Naive thymus-derived CD8-positive, alpha-beta T cell (primary cell): ENCODE data around the gene RGS14. TPM values are rescaled to one million over a fixed set of nuclear protein-coding genes. Genes with fewer than 3 reads are reported as not detected.

Experiments used
- ATAC-seq, 2 donors: fragments of 150-1000 bp; cut with Tn5 transposase in 1 of 2; sonication (Bioruptor Pico), chemical (Tn5 transposase) in 1 of 2; 1 replicate in 1 of 2; 2 replicates in 1 of 2; pipeline ENCODE4 v1.10.0; 2021; ENCODE audit warnings: mild to moderate bottlenecking in 2 of 2, moderate library complexity in 2 of 2
- POLR2A ChIA-PET: fragments of 350-600 bp; sonication (Branson Sonifier 250); formaldehyde crosslinking; loops from one replicate; lab custom pipeline; 2021; ENCODE audit warnings: antibody characterized with exemption; lab: Charles Lee
- DNase-seq, 10 donors: peaks; one replicate each; pipeline versions ENCODE4 v3.0.0 to v3.0.0-alpha.2; 2020 to 2022
- H3K27ac Mint-ChIP-seq, 10 donors: one replicate each; pipeline ENCODE4 v1.8.0; 2020 to 2022; ENCODE audit warnings: mild to moderate bottlenecking in 10 of 10, mixed read lengths in 10 of 10, moderate library complexity in 4 of 10, inconsistent platforms in 1 of 10
- H3K27me3 Mint-ChIP-seq, 5 donors: one replicate each; pipeline ENCODE4 v1.8.0; 2021 to 2022; ENCODE audit warnings: mixed read lengths in 5 of 5
- H3K36me3 Mint-ChIP-seq, 3 donors: one replicate each; pipeline ENCODE4 v1.8.0; 2020 to 2022; ENCODE audit warnings: mixed read lengths in 3 of 3, mild to moderate bottlenecking in 2 of 3, inconsistent platforms in 1 of 3
- H3K4me1 Mint-ChIP-seq, 4 donors: one replicate each; pipeline ENCODE4 v1.8.0; 2021 to 2022; ENCODE audit warnings: mixed read lengths in 4 of 4
- H3K4me3 Mint-ChIP-seq, 10 donors: one replicate each; pipeline ENCODE4 v1.8.0; 2020 to 2022; ENCODE audit warnings: mild to moderate bottlenecking in 10 of 10, mixed read lengths in 10 of 10, moderate library complexity in 6 of 10, inconsistent platforms in 1 of 10
- H3K9me3 Mint-ChIP-seq, 9 donors: one replicate each; pipeline ENCODE4 v1.8.0; 2020 to 2022; ENCODE audit warnings: mixed read lengths in 9 of 9, mild to moderate bottlenecking in 3 of 9, inconsistent platforms in 1 of 9, moderate library complexity in 1 of 9
- polyA plus RNA-seq, 3 donors: library from polyadenylated mRNA; unstranded; fragments of 300-500 nt; fragmentation: Illumina TruSeq; gene quantifications; one replicate each; pipeline ENCODE4 v1.2.3, GENCODE V29; 2021
- total RNA-seq, 8 experiments: library from RNA in 2 of 8; stranded (reverse) in 2 of 8; gene quantifications; one replicate each; pipeline ENCODE4 v1.2.3 and lab custom pipeline; 2021 to 2026

The RGS14 gene
- total and polyA plus RNA-seq, 5 experiments from 2014 or later = 40.9 to 122 (median 89.3) TPM

- Mint-ChIP-seq H3K4me1 (peaks cover 32 to 77% (median 62%) of the 10 kb centered on the region in 4 donors), H3K27me3 (no peaks in the 10 kb centered on the region), H3K4me3 (no peak overlapping the region), H3K36me3 (peaks cover 0 to 8% (median 4%) of the 10 kb centered on the region in 3 donors), H3K27ac (peak overlapping the region; percentile 43 to 94 (median 89)), H3K9me3 (no peaks in the 10 kb centered on the region)
- DNase-seq (no peak), ATAC-seq (no peak)
- POLR2A ChIA-PET = interaction anchor here (1.4 kb wide), 1 partner anchor 25 kb away, joined by 6 read pairs; the partner anchor contains the start of gene LMAN2
Measured at GRCh38 chr5:177376107-177376506, 18.4 kb downstream of the RGS14 start.

- Mint-ChIP-seq H3K4me1 (peaks cover 28 to 73% (median 53%) of the 10 kb centered on the region in 4 donors), H3K27ac (peak overlapping the region in 9 of 10 donors; percentile 14 to 94 (median 71)), H3K36me3 (peaks cover 0 to 6% (median 0%) of the 10 kb centered on the region in 3 donors), H3K27me3 (no peaks in the 10 kb centered on the region), H3K4me3 (no peak overlapping the region), H3K9me3 (no peaks in the 10 kb centered on the region)
- ATAC-seq = no peak
- POLR2A ChIA-PET = interaction anchor here (0.8 to 2.0 kb wide), 7 partner anchors 8 to 48 kb away, joined by 3 to 14 read pairs (median 5); partner anchors contain the start of genes GRK6 and LMAN2
- DNase-seq = no peak
Measured at GRCh38 chr5:177377851-177378776, 20.4 kb downstream of the RGS14 start.

GRCh38 chr5:177378884-177379883 is 21.5 kb downstream of the RGS14 start:
- Mint-ChIP-seq H3K27me3 (no peaks in the 10 kb centered on the region), H3K36me3 (peaks cover 0 to 1% (median 0%) of the 10 kb centered on the region in 3 donors), H3K9me3 (no peaks in the 10 kb centered on the region), H3K4me1 (peaks cover 24 to 67% (median 46%) of the 10 kb centered on the region in 4 donors), H3K4me3 (peak overlapping the region in 1 of 10 donors; percentile 6), H3K27ac (peak overlapping the region in 7 of 10 donors; percentile 27 to 91 (median 38))
- DNase-seq (no peak), ATAC-seq (no peak)
- POLR2A ChIA-PET = interaction anchor here (0.6 to 2.0 kb wide), 10 partner anchors 9 to 98 kb away, joined by 3 to 14 read pairs (median 5); partner anchors contain the start of genes GRK6, LMAN2 and PFN3

GRCh38 chr5:177380805-177381126 is 23.0 kb downstream of the RGS14 start:
- peaks cover 23 to 61% (median 40%) of the 10 kb centered on the region in 4 donors for H3K4me1 Mint-ChIP-seq

GRCh38 chr5:177382423-177383029 is 24.8 kb downstream of the RGS14 start:
- POLR2A ChIA-PET = interaction anchor here (0.7 to 5.5 kb wide), 8 partner anchors 11 to 115 kb away, joined by 3 to 66 read pairs (median 4); partner anchors contain the start of genes GRK6, LMAN2 and PDLIM7
- H3K36me3 Mint-ChIP-seq = no peaks in the 10 kb centered on the region
- peak; percentile 76 to 97 for ATAC-seq
- H3K9me3 Mint-ChIP-seq = no peaks in the 10 kb centered on the region
- H3K27ac Mint-ChIP-seq = peak overlapping the region in 9 of 10 donors; percentile 35 to 84 (median 73)
- H3K4me3 Mint-ChIP-seq = peak overlapping the region in 4 of 10 donors; percentile 27 to 47 (median 32)
- H3K4me1 Mint-ChIP-seq = peaks cover 20 to 53% (median 37%) of the 10 kb centered on the region in 4 donors
- peak in 7 of 10 donors; percentile 27 to 73 (median 38) for DNase-seq
- no peaks in the 10 kb centered on the region for H3K27me3 Mint-ChIP-seq

More at GRCh38 chr5:177380805-177381126, 23.0 kb downstream of the RGS14 start:
- Mint-ChIP-seq H3K4me3 (no peak overlapping the region), H3K36me3 (no peaks in the 10 kb centered on the region), H3K27me3 (no peaks in the 10 kb centered on the region), H3K9me3 (no peaks in the 10 kb centered on the region), H3K27ac (no peak overlapping the region)
- no peak for DNase-seq
- ATAC-seq = no peak
- POLR2A ChIA-PET = interaction anchor here (1.4 to 5.5 kb wide), 2 partner anchors 9 to 22 kb away, joined by 3 to 66 read pairs; no protein-coding TSS in a partner anchor

GRCh38 chr5:177383181-177383580 is 25.5 kb downstream of the RGS14 start:
- ATAC-seq = no peak
- DNase-seq = no peak
- Mint-ChIP-seq H3K27me3 (no peaks in the 10 kb centered on the region), H3K4me3 (no peak overlapping the region), H3K27ac (no peak overlapping the region), H3K4me1 (peaks cover 20 to 50% (median 40%) of the 10 kb centered on the region in 4 donors), H3K9me3 (no peaks in the 10 kb centered on the region), H3K36me3 (no peaks in the 10 kb centered on the region)
- POLR2A ChIA-PET = interaction anchor here (0.6 to 5.5 kb wide), 7 partner anchors 12 to 831 kb away, joined by 3 to 66 read pairs (median 5); partner anchors contain the start of gene LMAN2

- Mint-ChIP-seq H3K9me3 (no peaks in the 10 kb centered on the region), H3K4me1 (peaks cover 25 to 57% (median 48%) of the 10 kb centered on the region in 4 donors), H3K27me3 (peaks cover 0 to 2% (median 0%) of the 10 kb centered on the region in 5 donors)
Measured at GRCh38 chr5:177384134-177384533, 26.4 kb downstream of the RGS14 start, which contains the start of gene SLC34A1. Gene SLC34A1 (plus strand): TSS chr5:177384434. CDS start chr5:177385742, 1,308 bp downstream.

GRCh38 chr5:177385720-177386119 is 28.0 kb downstream of the RGS14 start:
- Mint-ChIP-seq H3K27ac (peak overlapping the region in 1 of 10 donors; percentile 80), H3K4me3 (peak overlapping the region in 2 of 10 donors; percentile 3 to 42), H3K9me3 (no peaks in the 10 kb centered on the region), H3K36me3 (no peaks in the 10 kb centered on the region), H3K27me3 (peaks cover 0 to 4% (median 0%) of the 10 kb centered on the region in 5 donors), H3K4me1 (peaks cover 24 to 64% (median 55%) of the 10 kb centered on the region in 4 donors)
- POLR2A ChIA-PET = interaction anchor here (0.6 to 5.5 kb wide), 4 partner anchors 10 to 149 kb away, joined by 3 to 66 read pairs (median 4); partner anchors contain the start of gene RGS14
- DNase-seq = no peak
- no peak for ATAC-seq

More at GRCh38 chr5:177384134-177384533, 26.4 kb downstream of the RGS14 start, which contains the start of gene SLC34A1:
- ATAC-seq (no peak), DNase-seq (no peak)
- Mint-ChIP-seq H3K4me3 (peak within 1 kb of the TSS in 2 of 10 donors; percentile 3 to 40), H3K36me3 (no peaks in the 10 kb centered on the region), H3K27ac (peak within 1 kb of the TSS in 8 of 10 donors; percentile 15 to 80 (median 42))
- POLR2A ChIA-PET = interaction anchor here (0.5 to 5.5 kb wide), 6 partner anchors 13 to 75 kb away, joined by 3 to 66 read pairs (median 3); partner anchors contain the start of gene LMAN2

- ATAC-seq (no peak), DNase-seq (no peak)
- peaks cover 29 to 67% (median 59%) of the 10 kb centered on the region in 4 donors for H3K4me1 Mint-ChIP-seq
- H3K9me3 Mint-ChIP-seq = no peaks in the 10 kb centered on the region
- POLR2A ChIA-PET = interaction anchor here (1.0 to 2.3 kb wide), 4 partner anchors 11 to 111 kb away, joined by 3 to 5 read pairs (median 4); partner anchors contain the start of genes PDLIM7 and RGS14
- peaks cover 0 to 4% (median 0%) of the 10 kb centered on the region in 5 donors for H3K27me3 Mint-ChIP-seq
- H3K4me3 Mint-ChIP-seq = no peak overlapping the region
- H3K27ac Mint-ChIP-seq = peak overlapping the region in 1 of 10 donors; percentile 11
- H3K36me3 Mint-ChIP-seq = no peaks in the 10 kb centered on the region
Measured at GRCh38 chr5:177386542-177386941, 28.8 kb downstream of the RGS14 start.

GRCh38 chr5:177387405-177387804 is 29.7 kb downstream of the RGS14 start:
- Mint-ChIP-seq H3K27me3 (peaks cover 0 to 4% (median 0%) of the 10 kb centered on the region in 5 donors), H3K9me3 (no peaks in the 10 kb centered on the region), H3K27ac (no peak overlapping the region), H3K4me3 (no peak overlapping the region), H3K36me3 (no peaks in the 10 kb centered on the region), H3K4me1 (peaks cover 27 to 62% (median 56%) of the 10 kb centered on the region in 4 donors)
- POLR2A ChIA-PET = interaction anchor here (1.0 to 4.0 kb wide), 4 partner anchors 9 to 110 kb away, joined by 3 to 87 read pairs (median 10); partner anchors contain the start of gene PDLIM7
- no peak for ATAC-seq
- DNase-seq = no peak
